Measurements from ENCODE around the gene IFT25.

DNA sequence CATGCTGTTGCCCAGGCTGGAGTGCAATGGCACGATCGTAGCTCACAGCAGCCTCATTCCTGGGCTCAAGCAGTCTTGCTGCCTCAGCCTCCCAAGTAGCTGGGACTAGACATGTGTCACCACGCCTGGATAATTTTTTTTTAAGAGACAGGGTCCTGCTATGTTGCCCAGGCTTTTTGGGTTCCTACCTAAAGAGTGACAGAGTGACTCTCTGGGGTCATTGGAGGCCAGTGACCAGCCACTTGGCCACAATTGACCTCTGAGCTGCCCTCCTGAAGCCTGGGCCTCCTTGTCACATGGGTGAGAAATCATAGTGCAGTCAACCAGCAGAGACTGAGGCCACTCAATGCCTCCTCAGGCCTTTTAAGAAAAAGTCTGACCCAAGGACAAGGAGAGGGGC lies 45.8 kb downstream of the IFT25 start:
- TF ChIP-seq, protein P1, sequence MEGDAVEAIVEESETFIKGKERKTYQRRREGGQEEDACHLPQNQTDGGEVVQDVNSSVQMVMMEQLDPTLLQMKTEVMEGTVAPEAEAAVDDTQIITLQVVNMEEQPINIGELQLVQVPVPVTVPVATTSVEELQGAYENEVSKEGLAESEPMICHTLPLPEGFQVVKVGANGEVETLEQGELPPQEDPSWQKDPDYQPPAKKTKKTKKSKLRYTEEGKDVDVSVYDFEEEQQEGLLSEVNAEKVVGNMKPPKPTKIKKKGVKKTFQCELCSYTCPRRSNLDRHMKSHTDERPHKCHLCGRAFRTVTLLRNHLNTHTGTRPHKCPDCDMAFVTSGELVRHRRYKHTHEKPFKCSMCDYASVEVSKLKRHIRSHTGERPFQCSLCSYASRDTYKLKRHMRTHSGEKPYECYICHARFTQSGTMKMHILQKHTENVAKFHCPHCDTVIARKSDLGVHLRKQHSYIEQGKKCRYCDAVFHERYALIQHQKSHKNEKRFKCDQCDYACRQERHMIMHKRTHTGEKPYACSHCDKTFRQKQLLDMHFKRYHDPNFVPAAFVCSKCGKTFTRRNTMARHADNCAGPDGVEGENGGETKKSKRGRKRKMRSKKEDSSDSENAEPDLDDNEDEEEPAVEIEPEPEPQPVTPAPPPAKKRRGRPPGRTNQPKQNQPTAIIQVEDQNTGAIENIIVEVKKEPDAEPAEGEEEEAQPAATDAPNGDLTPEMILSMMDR (IDR thresholded peaks at IDR 0.05), result no peak
- TF ChIP-seq POLR2AphosphoS5 (IDR thresholded peaks at IDR 0.05), result no peak
